Keratinocyte (primary cell): ENCODE data around the gene RALGPS2.

ENCODE experiments used
- CTCF ChIP-seq, 3 experiments: IDR thresholded peaks in 1 of 3; conservative IDR thresholded peaks in 1 of 3; optimal IDR thresholded peaks in 1 of 3; 2 replicates in 2 of 3; 3 replicates in 1 of 3; pipeline versions ENCODE3 to v1.5.1; 2011; ENCODE audit warnings: low read length in 3 of 3, mild to moderate bottlenecking in 3 of 3, moderate library complexity in 2 of 3, control low read depth in 1 of 3, inconsistent platforms in 1 of 3; ENCODE audit not compliant: insufficient read depth in 2 of 3; ENCODE audit errors: extremely low read depth in 1 of 3
- EZH2 ChIP-seq: IDR thresholded peaks from one replicate; pipeline ENCODE4 v1.6.1; 2012; ENCODE audit warnings: inconsistent platforms, mild to moderate bottlenecking, low read length, moderate library complexity

- TF ChIP-seq CTCF (optimal IDR thresholded peaks at IDR 0.05 in 1 of 3, IDR thresholded peaks at IDR 0.05 in 1 of 3, conservative IDR thresholded peaks at IDR 0.05 in 1 of 3; ENCODE audit: extremely low read depth in 1 of 3, insufficient read depth in 2 of 3, low read length in 3 of 3), result no peak
- no peak for TF ChIP-seq EZH2
These were observed 229.9 kb downstream of the RALGPS2 start for GRCh38 chr1:178954937-178955336.
